ENCODE data around the gene FHIT.

Gene FHIT

GRCh38 chr3:60434323-60434722 is 816.9 kb downstream of the FHIT start:
- H3K4me3 ChIP-seq (ENCODE audit: low read length), result no peak overlapping the region
- DNase-seq (ENCODE audit: low read depth), result no peak
- TF ChIP-seq CTCF (conservative IDR thresholded peaks at IDR 0.05; ENCODE audit: low read depth, low read length), result no peak

DNA sequence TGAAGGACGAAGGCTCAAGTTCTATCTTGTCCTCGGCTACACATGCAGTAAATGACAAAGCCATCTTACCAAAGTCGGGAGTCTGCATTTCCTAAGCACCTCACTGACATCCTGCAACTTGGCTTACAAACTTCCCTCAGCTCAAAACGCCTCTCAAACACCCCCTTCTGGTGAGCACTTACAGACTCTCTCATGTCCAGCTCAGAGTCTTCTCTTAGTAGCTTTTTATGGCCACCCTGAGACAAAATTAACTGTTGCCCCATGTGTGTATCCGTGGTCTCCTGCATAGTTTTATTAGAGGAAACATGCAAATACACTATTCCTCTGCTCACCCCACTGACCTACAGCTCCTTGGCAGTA is 819.7 kb downstream of the FHIT start:
- H3K4me3 ChIP-seq (ENCODE audit: low read length), result no peak overlapping the region

GRCh38 chr3:60430205-60430604 is 821.0 kb downstream of the FHIT start:
- no peak for TF ChIP-seq CTCF (conservative IDR thresholded peaks at IDR 0.05; ENCODE audit: low read depth, low read length)
- no peak overlapping the region for H3K4me3 ChIP-seq (ENCODE audit: low read length)
- DNase-seq (ENCODE audit: low read depth), result no peak

More for the DNA sequence above, 819.7 kb downstream of the FHIT start:
- DNase-seq (ENCODE audit: low read depth), result no peak
- peak; percentile 44 for TF ChIP-seq CTCF (conservative IDR thresholded peaks at IDR 0.05; ENCODE audit: low read depth, low read length)

GRCh38 chr3:60427109-60427508 is 824.1 kb downstream of the FHIT start:
- TF ChIP-seq CTCF (conservative IDR thresholded peaks at IDR 0.05; ENCODE audit: low read depth, low read length), result no peak
- no peak overlapping the region for H3K4me3 ChIP-seq (ENCODE audit: low read length)
- no peak for DNase-seq (ENCODE audit: low read depth)

DNA sequence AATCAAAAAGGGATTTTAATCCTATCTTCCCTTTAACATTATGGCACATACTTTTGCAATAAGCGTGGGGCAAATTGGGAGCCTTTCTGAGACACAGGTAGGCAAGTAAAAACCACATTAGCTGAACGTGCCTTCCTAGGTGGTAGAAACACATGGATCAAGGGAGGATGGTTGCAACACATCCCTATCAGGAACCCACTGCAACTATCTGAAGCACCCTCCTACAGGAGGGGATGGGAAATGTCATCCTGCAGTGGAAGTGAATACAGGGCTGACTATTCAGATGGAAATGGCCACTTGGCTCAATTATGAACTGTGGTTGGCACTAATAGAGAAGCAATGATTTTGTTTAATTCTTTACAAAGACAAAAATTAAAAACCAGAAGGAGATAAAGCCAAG is 826.3 kb downstream of the FHIT start:
- no peak overlapping the region for H3K4me3 ChIP-seq (ENCODE audit: low read length)
- no peak for DNase-seq (ENCODE audit: low read depth)

DNA sequence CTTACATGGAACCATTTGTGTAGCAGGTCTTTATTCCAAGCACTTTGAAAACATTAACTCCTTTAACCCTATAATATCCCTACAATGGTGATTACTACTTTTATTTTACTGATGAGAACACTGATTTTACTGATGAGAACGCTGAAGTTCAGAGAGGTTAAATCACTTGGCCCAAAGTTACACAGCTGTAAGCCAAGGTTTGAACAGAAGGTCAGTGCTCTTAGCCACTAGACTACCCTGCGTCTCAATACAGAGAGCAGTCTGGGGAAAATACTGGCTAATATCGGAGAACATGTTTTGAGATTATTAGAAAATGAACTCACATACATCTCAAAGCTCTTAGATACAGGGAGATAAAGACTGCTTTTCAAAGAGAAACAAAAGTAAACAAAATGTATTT is 827.2 kb downstream of the FHIT start:
- TF ChIP-seq CTCF (conservative IDR thresholded peaks at IDR 0.05; ENCODE audit: low read depth, low read length), result no peak
- H3K4me3 ChIP-seq (ENCODE audit: low read length), result no peak overlapping the region
- DNase-seq (ENCODE audit: low read depth), result no peak

More for the DNA sequence above, 826.3 kb downstream of the FHIT start:
- no peak for TF ChIP-seq CTCF (conservative IDR thresholded peaks at IDR 0.05; ENCODE audit: low read depth, low read length)

DNA sequence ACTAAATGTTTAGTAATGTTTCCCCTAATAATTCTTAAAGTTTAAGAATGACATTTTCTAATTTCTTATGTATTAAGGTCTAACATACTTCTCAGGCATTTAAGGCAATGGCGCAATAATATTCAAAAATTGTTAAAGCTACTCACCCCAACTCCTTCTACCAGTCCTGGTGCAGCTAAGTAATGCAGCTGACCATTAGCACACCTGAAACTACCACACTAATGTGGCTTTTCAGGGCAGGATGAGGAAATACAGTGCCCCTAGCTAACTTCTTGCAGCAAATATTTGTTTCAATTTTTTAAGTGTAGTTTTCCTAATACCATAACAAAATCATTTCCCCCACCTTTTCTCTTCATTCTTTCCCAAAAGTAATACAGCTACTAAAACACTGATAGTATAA is 827.7 kb downstream of the FHIT start:
- no peak overlapping the region for H3K4me3 ChIP-seq (ENCODE audit: low read length)
- DNase-seq (ENCODE audit: low read depth), result no peak
- no peak for TF ChIP-seq CTCF (conservative IDR thresholded peaks at IDR 0.05; ENCODE audit: low read depth, low read length)
